Type B pancreatic cell (in vitro differentiated cells): Measurements from ENCODE around the gene TSHZ2. TPM values are rescaled to one million over a fixed set of nuclear protein-coding genes. Genes with fewer than 3 reads are reported as not detected.
A peak's percentile ranks its signal among the peaks of the same experiment; 100 is the strongest.

Experiments
- DNase-seq: peaks from one replicate; pipeline ENCODE4 v3.0.0; 2021; ENCODE audit warnings: mixed read lengths; ENCODE audit not compliant: unreplicated experiment; ENCODE audit errors: extremely low spot score
- H3K27ac Mint-ChIP-seq: 2 replicates; pipeline ENCODE4 v1.8.0; 2021; ENCODE audit warnings: mild to moderate bottlenecking, mixed read lengths
- H3K27me3 Mint-ChIP-seq: 2 replicates; pipeline ENCODE4 v1.8.0; 2021; ENCODE audit warnings: mixed read lengths
- H3K36me3 Mint-ChIP-seq: 2 replicates; pipeline ENCODE4 v1.8.0; 2021; ENCODE audit warnings: mixed read lengths
- H3K4me1 Mint-ChIP-seq: one replicate; pipeline ENCODE4 v1.8.0; 2021; ENCODE audit warnings: mixed read lengths; ENCODE audit not compliant: unreplicated experiment
- H3K4me3 Mint-ChIP-seq: 2 replicates; pipeline ENCODE4 v1.8.0; 2021; ENCODE audit warnings: mild to moderate bottlenecking, mixed read lengths
- H3K9me3 Mint-ChIP-seq: 2 replicates; pipeline ENCODE4 v1.8.0; 2021; ENCODE audit warnings: mixed read lengths
- CTCF ChIP-seq: fragments of 200-600 bp; sonication (generic); conservative IDR thresholded peaks from 2 replicates; pipeline ENCODE4 v1.5.0; 2021; ENCODE audit warnings: antibody characterized with exemption, mild to moderate bottlenecking
- total RNA-seq: library from RNA; stranded (reverse); gene quantifications from 2 replicates; pipeline ENCODE4 v1.2.1, GENCODE V29; 2021; ENCODE audit warnings: low replicate concordance

The TSHZ2 gene
- total RNA-seq, 1 donor from 2014 or later = 45.5 TPM

- no peak for DNase-seq
- Mint-ChIP-seq H3K27me3 (no peaks in the 10 kb centered on the region), H3K4me3 (peak overlapping the region; percentile 16), H3K36me3 (peaks cover 22% of the 10 kb centered on the region), H3K4me1 (peaks cover 17% of the 10 kb centered on the region), H3K9me3 (peaks cover 10% of the 10 kb centered on the region), H3K27ac (peak overlapping the region; percentile 54)
- peak; percentile 72 for TF ChIP-seq CTCF
These were observed 185.6 kb downstream of the TSHZ2 start for GRCh38 chr20:53157443-53158408.

GRCh38 chr20:53159160-53159559 lies 187.0 kb downstream of the TSHZ2 start:
- Mint-ChIP-seq H3K36me3 (peaks cover 22% of the 10 kb centered on the region), H3K4me1 (peaks cover 21% of the 10 kb centered on the region), H3K4me3 (no peak overlapping the region), H3K27me3 (no peaks in the 10 kb centered on the region), H3K27ac (no peak overlapping the region), H3K9me3 (peaks cover 10% of the 10 kb centered on the region)
- TF ChIP-seq CTCF = no peak
- no peak for DNase-seq

- no peak for TF ChIP-seq CTCF
- Mint-ChIP-seq H3K36me3 (peaks cover 10% of the 10 kb centered on the region), H3K9me3 (peaks cover 10% of the 10 kb centered on the region), H3K4me1 (peaks cover 21% of the 10 kb centered on the region), H3K4me3 (no peak overlapping the region), H3K27ac (peak overlapping the region; percentile 94), H3K27me3 (no peaks in the 10 kb centered on the region)
- no peak for DNase-seq
These were observed 188.9 kb downstream of the TSHZ2 start for GRCh38 chr20:53161073-53161472.

GRCh38 chr20:53161473-53161872 lies 189.3 kb downstream of the TSHZ2 start:
- Mint-ChIP-seq H3K4me1 (peaks cover 21% of the 10 kb centered on the region), H3K36me3 (peaks cover 10% of the 10 kb centered on the region), H3K9me3 (peaks cover 10% of the 10 kb centered on the region), H3K27ac (peak overlapping the region; percentile 94), H3K4me3 (no peak overlapping the region), H3K27me3 (no peaks in the 10 kb centered on the region)
- no peak for DNase-seq
- no peak for TF ChIP-seq CTCF

- H3K27me3 Mint-ChIP-seq = no peaks in the 10 kb centered on the region
- H3K4me1 Mint-ChIP-seq = peaks cover 21% of the 10 kb centered on the region
- peak overlapping the region; percentile 81 for H3K4me3 Mint-ChIP-seq
- DNase-seq = peak; percentile 71
- peak overlapping the region; percentile 94 for H3K27ac Mint-ChIP-seq
- peak; percentile 74 for TF ChIP-seq CTCF
- H3K9me3 Mint-ChIP-seq = peaks cover 10% of the 10 kb centered on the region
- peaks cover 10% of the 10 kb centered on the region for H3K36me3 Mint-ChIP-seq
These were observed 190.2 kb downstream of the TSHZ2 start for GRCh38 chr20:53162251-53162835.
